GM21528 (cell line): ENCODE results near the gene OR10A3.
"Not testable (repeated sequence)": the region's sequence is repeated elsewhere in the genome, so short reads cannot be mapped to it uniquely, and the experiment has no call there.

Experiments used
- ATAC-seq: cut with Tn5 transposase; IDR thresholded peaks from one replicate; pipeline ENCODE4 v1.9.1; 2021; ENCODE audit warnings: mild to moderate bottlenecking, moderate library complexity; ENCODE audit not compliant: unreplicated experiment, low FRiP score

Gene OR10A3, protein sequence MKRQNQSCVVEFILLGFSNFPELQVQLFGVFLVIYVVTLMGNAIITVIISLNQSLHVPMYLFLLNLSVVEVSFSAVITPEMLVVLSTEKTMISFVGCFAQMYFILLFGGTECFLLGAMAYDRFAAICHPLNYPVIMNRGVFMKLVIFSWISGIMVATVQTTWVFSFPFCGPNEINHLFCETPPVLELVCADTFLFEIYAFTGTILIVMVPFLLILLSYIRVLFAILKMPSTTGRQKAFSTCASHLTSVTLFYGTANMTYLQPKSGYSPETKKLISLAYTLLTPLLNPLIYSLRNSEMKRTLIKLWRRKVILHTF

GRCh38 chr11:7941608-7942007 is at the start of gene OR10A3:
TSS of gene OR10A3 (minus strand) at chr11:7941708. CDS start at chr11:7939520, 2,188 bp downstream.
- ATAC-seq, result no peak

DNA sequence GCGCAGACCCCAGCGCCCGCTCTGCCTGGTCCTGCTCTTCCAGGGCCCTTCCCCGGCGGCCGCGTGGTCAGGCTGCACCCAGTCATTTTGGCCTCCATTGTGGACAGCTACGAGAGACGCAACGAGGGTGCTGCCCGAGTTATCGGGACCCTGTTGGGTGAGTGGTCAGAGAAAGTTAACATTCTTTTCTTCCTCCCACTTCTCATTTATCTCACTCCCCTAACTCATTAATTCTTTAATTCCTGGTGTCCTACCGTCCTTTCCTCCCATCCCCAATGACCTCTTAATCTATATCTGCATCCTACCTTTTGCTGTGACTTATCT is 46.0 kb upstream of the OR10A3 start:
- not testable (repeated sequence) for ATAC-seq

DNA sequence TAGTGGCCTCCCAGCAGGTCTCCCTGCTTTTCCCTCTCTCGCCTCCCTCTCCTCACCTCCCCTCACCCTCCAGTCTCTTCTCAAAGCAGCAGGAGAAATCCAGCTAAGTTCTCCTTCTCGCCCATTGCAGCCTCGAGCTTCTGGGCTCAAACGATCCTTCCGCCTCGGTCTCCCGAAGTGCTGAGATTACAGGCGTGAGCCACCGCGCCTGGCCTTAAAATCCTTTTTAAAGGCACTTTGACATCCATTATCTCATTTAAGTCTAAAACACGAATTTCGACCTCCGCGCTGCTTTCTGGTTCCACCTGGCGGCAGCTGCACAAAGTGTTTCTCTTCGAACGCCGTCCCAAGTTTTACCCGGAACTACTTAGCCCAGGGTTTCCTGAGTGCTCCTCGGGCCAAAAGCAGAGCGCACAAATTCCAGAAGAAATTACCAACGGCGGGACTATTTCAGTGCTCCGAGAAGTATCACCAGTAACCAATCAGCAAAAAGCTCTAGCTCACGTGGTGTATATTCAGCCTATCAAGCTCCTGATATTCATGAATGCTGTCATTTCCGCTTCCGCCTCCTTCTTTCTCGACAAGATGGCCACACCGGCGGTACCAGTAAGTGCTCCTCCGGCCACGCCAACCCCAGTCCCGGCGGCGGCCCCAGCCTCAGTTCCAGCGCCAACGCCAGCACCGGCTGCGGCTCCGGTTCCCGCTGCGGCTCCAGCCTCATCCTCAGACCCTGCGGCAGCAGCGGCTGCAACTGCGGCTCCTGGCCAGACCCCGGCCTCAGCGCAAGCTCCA is 45.5 kb upstream of the OR10A3 start, which contains the start of gene EIF3F:
TSS of gene EIF3F (plus strand) at position 570 of the 792 bp plus-strand sequence. CDS start at position 586, 16 bp downstream.
- peak; percentile 97 for ATAC-seq

GRCh38 chr11:7983832-7984590 is 42.5 kb upstream of the OR10A3 start:
- ATAC-seq, result no peak

GRCh38 chr11:7982582-7983119 is 41.1 kb upstream of the OR10A3 start:
- no peak for ATAC-seq

GRCh38 chr11:7981619-7982157 is 40.2 kb upstream of the OR10A3 start:
- no peak for ATAC-seq

DNA sequence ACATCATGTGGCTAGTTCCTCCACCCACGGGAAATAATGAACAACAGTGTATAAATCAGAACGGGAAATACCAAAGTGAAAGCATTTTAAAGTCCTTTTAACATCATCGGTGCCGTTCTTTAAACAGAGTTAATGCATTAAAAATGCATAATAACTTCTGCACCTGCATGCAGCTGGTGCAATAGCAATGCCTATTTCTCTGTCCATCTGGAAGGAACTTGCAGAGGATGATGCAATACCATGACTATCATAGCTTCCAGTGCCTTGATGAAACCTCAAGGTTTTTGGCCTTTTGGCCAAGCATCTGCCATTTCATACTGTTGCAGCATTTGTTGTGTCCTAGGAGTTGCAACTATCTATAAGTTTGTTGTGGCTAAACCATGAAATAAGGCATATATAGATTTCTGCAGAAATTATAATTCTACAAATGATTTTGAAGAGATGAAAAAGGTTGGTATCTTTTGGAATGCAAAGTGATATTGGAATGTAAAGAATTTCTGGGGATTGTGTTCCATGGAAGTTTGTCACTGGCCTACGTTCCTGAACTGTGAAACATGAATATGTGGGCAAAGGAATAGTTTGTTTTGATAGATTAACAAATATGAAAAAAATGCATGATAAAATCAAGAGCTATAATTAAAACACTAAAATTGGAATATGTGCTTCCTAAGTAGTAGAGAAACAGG is 35.9 kb upstream of the OR10A3 start:
- no peak for ATAC-seq

DNA sequence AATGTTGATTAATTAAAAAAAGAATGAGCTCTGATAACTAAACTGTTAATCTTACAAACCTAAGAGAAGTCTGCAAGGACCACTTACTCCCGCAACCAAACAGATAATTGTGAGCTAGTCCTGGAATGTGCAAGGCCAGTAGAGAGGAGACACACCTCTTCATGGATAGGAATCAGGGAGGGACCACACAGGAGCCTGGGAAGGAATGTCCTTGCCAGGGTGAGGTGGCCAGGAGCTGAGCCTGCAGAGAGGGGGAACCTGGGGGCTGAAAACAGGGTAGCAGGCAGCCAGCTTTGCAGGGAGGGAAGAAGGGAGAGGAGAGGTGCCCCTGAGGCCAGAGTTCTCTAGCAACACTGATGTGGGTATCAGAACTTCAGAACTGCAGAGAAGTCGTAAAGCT is 33.2 kb upstream of the OR10A3 start:
- ATAC-seq, result no peak

DNA sequence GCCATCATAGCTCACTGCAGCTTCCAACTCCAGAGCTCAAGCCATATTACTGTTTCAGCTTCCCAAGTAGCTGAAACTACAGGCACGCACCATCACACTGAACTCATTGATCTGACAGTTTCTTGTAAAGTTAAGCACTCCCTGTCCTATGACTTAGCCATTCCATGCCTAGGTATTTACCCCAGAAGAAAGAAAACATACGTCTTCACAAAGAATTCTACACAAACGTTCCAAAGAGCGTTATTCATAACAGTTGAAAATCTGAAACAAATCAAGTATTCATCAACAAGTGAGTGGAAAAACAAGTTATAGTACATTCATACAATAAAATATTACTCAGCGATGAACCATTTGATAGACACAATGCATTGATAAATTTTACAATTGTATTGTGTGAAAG is 31.5 kb upstream of the OR10A3 start:
- ATAC-seq, result no peak

GRCh38 chr11:7971846-7972245 is 30.3 kb upstream of the OR10A3 start:
- no peak for ATAC-seq

DNA sequence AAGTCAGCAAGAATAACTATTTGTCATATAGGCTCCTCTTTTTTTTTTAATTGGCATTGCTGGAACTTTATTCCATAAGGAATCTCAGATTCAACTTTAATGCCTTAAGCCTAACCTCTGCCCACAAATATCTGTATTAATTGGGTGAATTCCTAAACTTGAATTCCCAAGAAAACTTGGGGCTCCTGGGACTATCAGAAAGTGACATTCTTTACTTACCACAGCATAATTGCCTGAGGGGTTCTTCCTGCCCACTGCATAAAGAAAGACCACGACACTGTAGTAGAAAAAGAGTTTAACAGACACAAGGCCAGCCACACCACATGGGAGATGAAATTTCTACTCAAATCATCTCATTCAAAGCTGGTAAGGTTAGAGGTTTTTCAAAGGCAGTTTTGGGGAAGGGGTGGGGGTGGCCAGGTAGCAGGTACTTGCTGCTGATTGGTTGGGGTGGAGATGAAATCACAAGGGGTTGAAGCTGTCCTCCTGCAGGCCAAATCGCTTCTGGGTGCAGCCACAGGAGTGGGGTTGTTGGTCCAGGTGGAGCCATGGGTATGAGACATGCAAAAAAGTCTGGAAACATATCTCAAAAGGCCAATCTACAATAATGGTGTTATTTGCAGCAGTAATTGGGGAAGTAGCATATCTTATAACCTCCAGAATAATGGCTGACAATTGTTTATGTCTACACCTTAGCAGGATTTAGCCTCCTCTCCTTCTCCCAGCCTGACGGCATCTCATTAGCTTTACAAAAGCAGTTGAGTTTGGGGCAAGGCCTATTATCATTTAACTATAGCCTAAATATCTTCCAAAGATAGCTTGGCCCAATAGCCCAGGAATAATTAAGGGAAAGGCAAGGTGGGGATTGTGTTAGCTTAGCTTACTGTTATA is 28.5 kb upstream of the OR10A3 start:
- ATAC-seq, result no peak

- no peak for ATAC-seq
These were observed 27.2 kb upstream of the OR10A3 start for GRCh38 chr11:7968686-7969085.

GRCh38 chr11:7967826-7968225 is 26.3 kb upstream of the OR10A3 start:
- no peak for ATAC-seq

DNA sequence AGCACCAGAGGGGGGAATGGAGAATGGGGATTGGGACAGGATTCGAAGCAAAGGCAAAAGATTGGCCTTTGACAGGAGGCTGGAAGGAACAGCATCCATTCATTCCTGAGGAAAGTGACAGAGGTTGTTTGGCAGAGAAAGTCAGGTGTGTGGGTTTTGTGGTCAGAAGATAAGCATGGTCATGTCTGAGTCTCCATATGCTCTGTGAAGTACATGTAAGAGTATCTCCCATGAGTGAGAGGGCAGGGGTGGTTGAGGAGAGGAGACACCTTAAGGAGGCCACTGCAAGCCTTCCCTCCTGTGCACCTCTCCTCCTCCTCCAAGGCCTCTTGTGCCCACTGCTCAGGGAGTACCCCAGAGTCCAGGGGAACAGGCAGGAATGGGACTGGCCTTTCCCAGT is 25.6 kb upstream of the OR10A3 start:
- ATAC-seq, result no peak

- ATAC-seq, result no peak
These were observed 23.9 kb upstream of the OR10A3 start, which contains the start of gene NLRP10 for GRCh38 chr11:7965386-7965785. TSS of gene NLRP10 (minus strand) at chr11:7965447. CDS start at chr11:7963495, 1,952 bp downstream.

- no peak for ATAC-seq
These were observed 23.4 kb upstream of the OR10A3 start for GRCh38 chr11:7964873-7965272.

DNA sequence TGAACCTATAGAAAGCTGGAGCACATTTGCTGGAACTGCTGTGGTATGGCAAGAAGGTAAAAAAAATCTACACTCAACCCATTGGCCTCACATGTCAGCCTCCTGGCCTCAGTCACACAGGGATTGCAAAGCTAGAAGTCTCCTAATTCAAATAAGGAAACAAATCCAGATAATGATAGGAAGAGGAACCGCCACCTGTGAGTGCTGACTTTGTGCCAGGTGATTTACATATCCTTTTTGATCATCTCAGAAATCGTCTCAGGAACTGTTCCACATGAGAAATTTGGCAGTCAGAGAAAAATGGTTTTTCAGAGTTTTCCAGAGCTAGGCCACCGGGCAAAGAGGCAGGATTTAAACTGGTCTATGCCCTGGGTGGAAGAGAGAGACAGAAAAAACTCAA is 22.8 kb upstream of the OR10A3 start:
- ATAC-seq, result no peak

DNA sequence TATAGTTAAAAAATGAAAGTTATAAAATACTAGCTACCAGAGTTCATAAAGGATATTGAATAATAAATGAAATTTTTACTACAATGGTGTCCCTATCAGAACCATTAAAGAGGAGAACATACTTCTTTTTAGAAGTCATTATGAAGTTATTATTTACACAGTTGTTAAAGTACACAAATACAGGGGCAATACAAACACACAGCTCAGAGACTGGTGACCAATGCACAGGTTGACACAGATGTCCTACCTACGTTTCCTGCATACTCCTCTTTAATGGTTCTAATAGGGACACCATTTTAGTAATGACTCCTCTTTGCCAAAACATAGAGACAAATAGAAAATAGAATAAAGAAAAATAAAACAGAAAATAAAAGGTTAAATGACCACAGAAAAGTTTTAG is 13.7 kb upstream of the OR10A3 start:
- ATAC-seq, result no peak

DNA sequence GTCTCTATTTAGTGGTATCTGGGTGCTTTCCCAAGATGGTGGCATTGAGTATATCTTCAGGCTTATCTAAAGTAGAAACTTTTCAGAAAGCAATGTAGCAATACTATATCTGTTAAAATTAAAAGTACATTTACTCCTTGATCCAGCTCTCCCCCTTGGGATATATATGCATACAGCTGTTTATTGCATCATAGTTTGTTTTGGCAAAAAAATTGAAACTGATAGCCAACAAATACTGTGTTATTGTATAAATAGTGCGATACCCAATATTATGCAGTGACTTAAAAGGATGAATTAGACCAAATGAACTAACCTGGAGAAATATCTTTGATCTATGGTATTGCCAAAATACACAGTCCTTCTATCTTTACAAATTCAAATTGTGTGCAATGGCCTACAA is 8.4 kb upstream of the OR10A3 start:
- no peak for ATAC-seq
